T-helper 1 cell treated with Interleukin-12 subunit alpha and Interleukin-12 subunit beta and Interleukin-4 antibody, amounts not matched to agents 30 ng/mL and 1 ng/mL, for 36 hours (primary cell): ENCODE measurements around the gene TMEM82. TPM values are rescaled to one million over a fixed set of nuclear protein-coding genes. Genes with fewer than 3 reads are reported as not detected.

Experiments
- intact Hi-C: fragments of 100-400 bp; cut with micrococcal nuclease; formaldehyde crosslinking; loops from one replicate; pipeline ENCODE4 v1.15.1; 2024
- total RNA-seq: library from RNA; stranded (reverse); gene quantifications from 2 replicates; pipeline ENCODE4 v1.2.3, GENCODE V29; 2022

The TMEM82 gene
- total RNA-seq, 1 donor from 2014 or later, result not detected

DNA sequence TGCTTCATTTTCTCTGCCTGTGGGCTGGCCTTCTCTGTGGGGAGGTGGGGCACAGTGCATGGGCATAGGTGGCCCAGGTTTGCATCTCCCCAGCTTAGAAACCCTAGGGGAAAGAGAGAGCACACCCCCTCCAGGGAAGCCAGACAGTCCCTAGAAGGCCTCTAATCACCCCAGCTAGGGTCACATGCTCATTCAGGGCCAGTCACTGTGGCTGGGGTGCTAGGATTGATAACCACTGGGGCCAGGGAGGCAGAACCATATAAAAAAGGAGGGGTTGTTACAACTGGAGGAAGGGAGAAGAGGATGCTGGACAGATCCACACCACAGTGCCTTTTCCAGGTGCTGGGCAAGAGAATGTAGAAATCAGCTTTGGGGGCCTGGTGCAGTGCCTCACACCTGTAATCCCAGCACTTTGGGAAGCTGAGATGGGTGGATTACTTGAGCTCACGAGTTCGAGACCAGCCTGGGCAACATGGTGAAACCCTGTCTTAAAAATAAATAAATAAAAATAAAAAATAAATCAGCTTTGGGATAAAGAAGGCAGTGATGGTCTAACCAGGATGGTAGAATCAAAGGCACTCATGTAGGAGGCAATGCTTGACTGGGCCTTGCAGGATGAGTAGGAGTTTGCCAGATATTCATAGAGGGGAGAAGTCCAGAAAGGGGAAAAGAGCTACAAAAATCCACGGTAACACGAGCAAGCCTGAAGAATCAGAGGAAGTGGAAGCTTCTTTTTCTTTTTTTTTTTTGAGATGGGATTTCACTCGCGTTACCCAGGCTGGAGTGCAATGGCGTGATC lies 35.8 kb downstream of the TMEM82 start:
- intact Hi-C loops, result no loop called here

DNA sequence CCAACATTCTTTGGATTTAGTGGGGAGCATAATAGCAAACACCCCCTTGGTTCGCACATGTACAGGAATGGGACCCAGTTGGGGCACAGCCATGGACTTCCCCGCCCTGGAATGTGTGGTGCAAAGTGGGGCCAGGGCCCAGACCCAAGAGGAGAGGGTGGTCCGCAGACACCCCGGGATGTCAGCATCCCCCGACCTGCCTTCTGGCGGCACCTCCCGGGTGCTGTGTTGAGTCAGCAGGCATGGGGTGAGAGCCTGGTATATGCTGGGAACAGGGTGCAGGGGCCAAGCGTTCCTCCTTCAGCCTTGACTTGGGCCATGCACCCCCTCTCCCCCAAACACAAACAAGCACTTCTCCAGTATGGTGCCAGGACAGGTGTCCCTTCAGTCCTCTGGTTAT lies 43.4 kb downstream of the TMEM82 start:
- intact Hi-C loops, result no loop called here

- intact Hi-C loops, result no loop called here
These were observed 44.3 kb downstream of the TMEM82 start for GRCh38 chr1:15786581-15786980.

DNA sequence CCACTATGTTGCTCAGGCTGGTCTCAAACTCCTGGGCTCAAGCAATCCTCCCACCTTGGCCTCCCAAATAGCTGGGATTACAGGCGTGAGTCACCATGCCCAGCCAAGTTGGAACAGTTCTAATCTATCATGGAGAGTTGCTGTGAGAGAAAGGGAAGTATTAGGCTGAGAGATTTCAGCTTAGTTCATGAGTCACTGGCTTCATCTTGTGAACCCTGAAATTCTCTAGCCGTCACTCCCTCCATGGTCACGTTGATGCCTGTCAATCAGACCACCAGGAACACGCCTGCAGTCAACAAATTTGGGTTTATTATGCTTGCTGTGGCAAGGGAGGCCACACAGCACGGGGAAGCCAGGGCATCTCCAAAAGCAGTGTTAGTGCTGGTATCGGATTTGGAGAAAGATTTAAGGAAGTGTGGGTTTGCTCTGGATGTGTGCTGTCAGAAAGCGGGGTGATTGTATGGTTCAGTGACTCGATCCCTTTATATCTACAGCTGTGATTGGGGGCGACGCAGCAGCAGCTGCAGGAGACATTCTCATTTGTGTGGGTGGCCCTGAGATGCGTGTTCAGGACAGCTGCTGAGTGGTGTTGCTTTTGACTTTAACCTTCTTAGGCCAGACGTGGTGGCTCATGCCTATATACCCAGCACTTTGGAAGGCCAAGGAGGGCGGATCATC lies 46.5 kb downstream of the TMEM82 start:
- intact Hi-C loops, result no loop called here

DNA sequence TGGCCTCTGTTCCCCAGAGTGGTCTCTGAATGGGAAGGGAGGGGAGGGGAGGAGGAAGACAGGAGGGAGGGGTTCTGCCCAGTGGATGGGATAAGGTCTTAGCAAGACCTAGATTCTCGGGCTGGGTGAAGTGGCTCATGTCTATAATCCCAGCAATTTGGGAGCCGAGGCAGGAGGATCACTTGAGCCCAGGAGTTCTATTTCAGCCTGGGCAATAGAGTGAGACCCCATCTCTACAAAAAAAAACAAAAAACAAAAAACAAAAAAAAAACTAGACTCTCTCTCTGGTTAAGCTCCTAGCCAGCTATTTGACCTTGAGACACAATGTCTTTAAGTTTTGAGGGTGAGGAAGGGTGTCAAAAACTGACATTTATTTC lies 53.8 kb downstream of the TMEM82 start:
- intact Hi-C loops, result no loop called here

Other genes with a start within 250 kb of the TMEM82 start
- 26.0 and 27.1 TPM in 2 replicates for gene CASP9, start 218.3 kb upstream of the TMEM82 start, total RNA-seq
- gene DNAJC16, start 215.7 kb upstream of the TMEM82 start, total RNA-seq, result 21.6 and 26.3 TPM in 2 replicates
- 18.3 TPM in 2 replicates for gene AGMAT, start 157.4 kb upstream of the TMEM82 start, total RNA-seq
- 36.3 and 39.6 TPM in 2 replicates for gene DDI2, start 125.0 kb upstream of the TMEM82 start, total RNA-seq
- 65.1 and 72.1 TPM in 2 replicates for gene PLEKHM2, start 58.2 kb upstream of the TMEM82 start, total RNA-seq
- gene SLC25A34, start 6.2 kb upstream of the TMEM82 start, total RNA-seq, result 1.6 and 2.6 TPM in 2 replicates
- gene FBLIM1, start 16.3 kb downstream of the TMEM82 start, total RNA-seq, result not detected in 2 replicates
- 1.2 and 1.4 TPM in 2 replicates for gene UQCRHL, start 65.2 kb downstream of the TMEM82 start, total RNA-seq
- 67.3 and 68.4 TPM in 2 replicates for gene SPEN, start 105.2 kb downstream of the TMEM82 start, total RNA-seq
- gene ZBTB17, start 233.6 kb downstream of the TMEM82 start, total RNA-seq, result 55.2 and 56.5 TPM in 2 replicates